ENCODE data around the gene BECN2.

Gene BECN2

DNA sequence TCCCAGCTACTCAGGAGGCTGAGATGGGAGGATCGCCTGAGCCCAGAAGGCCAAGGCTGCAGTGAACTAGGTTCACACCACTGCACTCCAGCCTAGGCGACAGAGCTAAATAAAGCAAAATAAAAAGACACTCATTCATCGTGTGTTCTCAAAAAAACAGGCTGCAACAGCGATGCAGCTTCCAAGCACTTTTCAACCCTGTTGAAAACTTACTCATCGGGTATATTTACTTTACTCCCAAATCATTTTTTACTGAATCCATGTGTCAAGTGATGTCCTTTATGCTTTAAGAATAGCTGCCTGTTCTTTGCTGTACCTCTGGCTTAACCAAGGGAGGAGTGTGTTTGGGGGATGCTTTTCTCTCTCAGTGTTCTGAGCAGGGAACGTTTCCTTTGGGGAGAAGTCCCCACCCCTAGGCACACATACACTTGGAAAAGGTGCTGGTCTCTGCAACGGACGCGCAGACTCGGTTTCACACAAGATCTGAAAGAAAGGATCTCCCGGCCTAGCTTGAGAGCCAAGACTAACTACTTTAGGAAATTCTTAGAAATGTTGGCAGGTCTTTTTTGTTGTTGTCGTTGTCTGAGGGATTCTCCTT, 39.9 kb downstream of the BECN2 start:
- Histone ChIP-seq H3K4me3 (replicated peaks; ENCODE audit: low read depth, low read length) (no peak overlapping the region), H3K27me3 (replicated peaks; ENCODE audit: control insufficient read depth, insufficient read depth, low read length) (no peaks in the 10 kb centered on the region; the same call in 1 of the 2 replicates), H3K36me3 (ENCODE audit: control insufficient read depth, insufficient read depth, low read length) (no peaks in the 10 kb centered on the region)
- no peak for DNase-seq (ENCODE audit: extremely low read depth, insufficient read length)
- TF ChIP-seq CTCF (IDR thresholded peaks at IDR 0.05; ENCODE audit: insufficient read depth, low read length, poor library complexity, severe bottlenecking): no peak

DNA sequence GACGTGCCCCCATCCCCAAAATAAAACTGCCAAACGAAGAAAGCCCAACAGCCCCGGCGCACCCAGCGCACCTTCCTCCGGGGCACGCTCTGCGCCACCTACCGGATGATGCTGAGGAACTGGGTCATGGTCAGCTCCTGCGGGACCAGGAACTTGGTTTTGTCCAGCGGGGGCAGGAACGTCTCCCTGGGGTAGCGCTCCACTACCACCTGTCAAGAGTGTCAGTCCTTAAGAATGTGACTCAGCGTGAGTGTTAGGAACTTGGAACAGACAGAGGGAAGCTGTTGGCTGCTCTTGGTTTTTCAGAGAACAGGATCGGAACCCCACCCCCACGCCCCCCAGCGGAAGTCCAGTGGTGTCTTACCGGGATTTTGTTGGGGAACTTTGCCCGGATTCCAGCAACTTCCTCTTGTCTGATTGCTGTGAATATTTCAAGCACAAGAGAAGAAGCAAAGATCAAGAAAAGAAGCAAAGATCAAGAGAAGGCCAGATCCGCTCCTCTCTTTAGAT, 40.9 kb downstream of the BECN2 start:
- peak; percentile 90 for TF ChIP-seq CTCF (IDR thresholded peaks at IDR 0.05; ENCODE audit: insufficient read depth, low read length, poor library complexity, severe bottlenecking)
- Histone ChIP-seq H3K27me3 (replicated peaks; ENCODE audit: control insufficient read depth, insufficient read depth, low read length) (no peaks in the 10 kb centered on the region; the same call in 1 of the 2 replicates), H3K4me3 (replicated peaks; ENCODE audit: low read depth, low read length) (peak overlapping the region; percentile 43), H3K36me3 (ENCODE audit: control insufficient read depth, insufficient read depth, low read length) (no peaks in the 10 kb centered on the region)
- DNase-seq (ENCODE audit: extremely low read depth, insufficient read length): peak; percentile 58

GRCh38 chr1:241999026-241999425, 41.5 kb downstream of the BECN2 start, which contains the start of gene MAP1LC3C:
TSS of gene MAP1LC3C (minus strand) at chr1:241999098. CDS start at chr1:241999008, 90 bp downstream.
- Histone ChIP-seq H3K4me3 (replicated peaks; ENCODE audit: low read depth, low read length) (peak within 1 kb of the TSS; percentile 43), H3K36me3 (ENCODE audit: control insufficient read depth, insufficient read depth, low read length) (no peaks in the 10 kb centered on the region), H3K27me3 (replicated peaks; ENCODE audit: control insufficient read depth, insufficient read depth, low read length) (no peaks in the 10 kb centered on the region; the same call in 1 of the 2 replicates)
- no peak for TF ChIP-seq CTCF (IDR thresholded peaks at IDR 0.05; ENCODE audit: insufficient read depth, low read length, poor library complexity, severe bottlenecking)
- DNase-seq (ENCODE audit: extremely low read depth, insufficient read length): no peak

DNA sequence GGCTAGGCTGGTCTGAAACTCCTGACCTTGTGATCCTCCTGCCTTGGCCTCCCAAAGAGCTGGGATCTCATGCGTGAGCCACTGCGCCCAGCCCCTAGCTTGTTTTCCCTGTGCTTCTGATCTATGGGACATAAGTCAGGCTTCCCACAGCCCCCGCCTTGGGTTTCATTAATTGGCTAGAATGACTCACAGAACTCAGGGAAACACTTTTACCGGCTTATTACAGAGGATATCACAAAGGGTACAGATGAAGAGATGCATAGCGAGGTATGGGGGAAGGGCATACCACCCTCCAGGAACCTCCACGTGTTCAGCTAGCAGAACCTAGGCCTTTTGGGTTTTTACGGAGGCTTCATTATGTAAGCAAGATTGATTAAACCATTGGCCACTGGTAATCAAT, 42.9 kb downstream of the BECN2 start:
- TF ChIP-seq CTCF (IDR thresholded peaks at IDR 0.05; ENCODE audit: insufficient read depth, low read length, poor library complexity, severe bottlenecking): no peak
- Histone ChIP-seq H3K36me3 (ENCODE audit: control insufficient read depth, insufficient read depth, low read length) (no peaks in the 10 kb centered on the region), H3K4me3 (replicated peaks; ENCODE audit: low read depth, low read length) (no peak overlapping the region), H3K27me3 (replicated peaks; ENCODE audit: control insufficient read depth, insufficient read depth, low read length) (no peaks in the 10 kb centered on the region; the same call in 1 of the 2 replicates)
- DNase-seq (ENCODE audit: extremely low read depth, insufficient read length): no peak

DNA sequence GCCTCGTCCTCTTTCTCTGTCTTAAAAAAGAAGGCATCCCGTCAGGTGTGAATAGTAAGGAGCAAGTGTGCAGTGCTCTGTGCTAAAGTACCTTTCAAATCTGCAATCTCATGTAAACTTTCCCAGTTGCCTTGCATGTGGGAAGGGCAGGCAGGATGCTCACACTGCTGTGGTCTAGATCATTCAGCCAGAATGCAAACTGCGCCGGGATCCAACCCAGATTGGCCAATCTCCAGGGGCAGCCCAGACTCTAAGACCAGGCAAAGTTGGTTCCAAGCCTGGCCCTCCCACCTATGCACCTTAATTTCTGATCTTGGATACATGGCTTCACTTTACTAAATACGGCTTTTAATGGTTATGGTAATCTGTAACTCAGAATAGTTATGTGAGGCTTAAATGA, 44.5 kb downstream of the BECN2 start:
- H3K36me3 ChIP-seq (ENCODE audit: control insufficient read depth, insufficient read depth, low read length): no peaks in the 10 kb centered on the region
- no peak for DNase-seq (ENCODE audit: extremely low read depth, insufficient read length)
- no peak for TF ChIP-seq CTCF (IDR thresholded peaks at IDR 0.05; ENCODE audit: insufficient read depth, low read length, poor library complexity, severe bottlenecking)
- H3K4me3 ChIP-seq (replicated peaks; ENCODE audit: low read depth, low read length): no peak overlapping the region
- no peaks in the 10 kb centered on the region; the same call in 1 of the 2 replicates for H3K27me3 ChIP-seq (replicated peaks; ENCODE audit: control insufficient read depth, insufficient read depth, low read length)

Data from GM06990 (cell line).